Prostate gland (tissue), 2 donors: ENCODE measurements around the gene UPF3B.
"Not testable (repeated sequence)": the region's sequence is repeated elsewhere in the genome, so short reads cannot be mapped to it uniquely, and the experiment has no call there.

Experiments
- CTCF ChIP-seq, 4 experiments: fragments of 200-600 bp in 2 of 4; fragments of 450-650 bp in 2 of 4; sonication (generic) in 2 of 4; IDR thresholded peaks; 1 replicate in 3 of 4; 2 replicates in 1 of 4; pipeline ENCODE4 v1.5.1; 2016 to 2019; ENCODE audit warnings: antibody characterized with exemption in 4 of 4, mild to moderate bottlenecking in 2 of 4, moderate library complexity in 2 of 4
- POLR2A ChIP-seq: fragments of 450-650 bp; IDR thresholded peaks from one replicate; pipeline ENCODE4 v1.6.1; 2016; ENCODE audit warnings: antibody characterized with exemption, mild to moderate bottlenecking

GRCh38 chrX:119824221-119824620, 28.5 kb downstream of the UPF3B start:
- not testable (repeated sequence) for TF ChIP-seq CTCF (IDR thresholded peaks at IDR 0.05); POLR2A
